Natural killer cell (primary cell): ENCODE data around the gene NR0B2. TPM values are rescaled to one million over a fixed set of nuclear protein-coding genes. Genes with fewer than 3 reads are reported as not detected.
"Not testable (repeated sequence)": the region's sequence is repeated elsewhere in the genome, so short reads cannot be mapped to it uniquely, and the experiment has no call there.

Experiments
- ATAC-seq, 3 donors: fragments of 150-1000 bp in 2 of 3; fragments of 200-7000 bp in 1 of 3; cut with Tn5 transposase; 1 replicate in 1 of 3; 2 replicates in 2 of 3; pipeline ENCODE4 v1.10.0; 2021; ENCODE audit warnings: mild to moderate bottlenecking in 2 of 3, moderate library complexity in 2 of 3
- DNase-seq, 2 donors: peaks; one replicate each; pipeline versions ENCODE4 v3.0.0 to v3.0.0-alpha.2; 2013 to 2021; ENCODE audit warnings: mixed read lengths in 1 of 2
- H3K27ac ChIP-seq: one replicate; pipeline ENCODE4 v1.5.1; 2013; ENCODE audit warnings: mild to moderate bottlenecking, low read length
- H3K27me3 ChIP-seq: one replicate; pipeline ENCODE4 v1.6.1; 2013; ENCODE audit warnings: low read length; ENCODE audit not compliant: control insufficient read depth, insufficient read depth
- H3K36me3 ChIP-seq: one replicate; pipeline ENCODE4 v1.6.1; 2013; ENCODE audit warnings: low read length; ENCODE audit not compliant: control insufficient read depth, insufficient read depth
- H3K4me1 ChIP-seq: one replicate; pipeline ENCODE4 v1.6.1; 2013; ENCODE audit warnings: low read length; ENCODE audit not compliant: control insufficient read depth, insufficient read depth
- H3K4me3 ChIP-seq: one replicate; pipeline ENCODE4 v1.5.1; 2013; ENCODE audit warnings: low read length
- H3K9me3 ChIP-seq: one replicate; pipeline ENCODE4 v1.6.1; 2013; ENCODE audit warnings: low read length; ENCODE audit not compliant: control insufficient read depth, insufficient read depth
- H3K27ac Mint-ChIP-seq, 2 donors: one replicate each; pipeline ENCODE4 v1.8.0; 2022; ENCODE audit warnings: mild to moderate bottlenecking in 2 of 2, mixed read lengths in 2 of 2, moderate library complexity in 1 of 2
- H3K27me3 Mint-ChIP-seq, 2 donors: one replicate each; pipeline ENCODE4 v1.8.0; 2022; ENCODE audit warnings: low read depth in 2 of 2, mixed read lengths in 2 of 2
- H3K36me3 Mint-ChIP-seq: one replicate; pipeline ENCODE4 v1.8.0; 2022; ENCODE audit warnings: mixed read lengths
- H3K4me1 Mint-ChIP-seq, 2 donors: one replicate each; pipeline ENCODE4 v1.8.0; 2022; ENCODE audit warnings: mixed read lengths in 2 of 2
- H3K4me3 Mint-ChIP-seq: one replicate; pipeline ENCODE4 v1.8.0; 2022; ENCODE audit warnings: mild to moderate bottlenecking, moderate library complexity, mixed read lengths
- H3K9me3 Mint-ChIP-seq, 2 donors: one replicate each; pipeline ENCODE4 v1.8.0; 2022; ENCODE audit warnings: mixed read lengths in 2 of 2
- CTCF ChIP-seq: fragments of 200-600 bp; IDR thresholded peaks from one replicate; pipeline ENCODE4 v1.8.0; 2022; ENCODE audit warnings: antibody characterized with exemption
- WGBS: methylation state at CpG from one replicate; pipeline ENCODE4 v1.1.7; 2013; ENCODE audit warnings: missing lambda C conversion rate; ENCODE audit not compliant: insufficient coverage; 5-methylcytosine and 5-hydroxymethylcytosine counted together
- intact Hi-C: fragments of 100-400 bp; cut with micrococcal nuclease; formaldehyde crosslinking; loops from one replicate; pipeline ENCODE4 v1.14.2; 2022
- total RNA-seq, 4 donors: library from RNA; stranded (reverse); fragments of 120-200 nt in 1 of 4; gene quantifications; one replicate each; pipeline versions ENCODE4 v1.2.3 to v1.2.4, GENCODE V29; 2013 to 2022

NR0B2 gene
- total RNA-seq, 3 donors from 2014 or later (not counting 1 experiment from before 2014, with no cell fraction given): not detected

DNA sequence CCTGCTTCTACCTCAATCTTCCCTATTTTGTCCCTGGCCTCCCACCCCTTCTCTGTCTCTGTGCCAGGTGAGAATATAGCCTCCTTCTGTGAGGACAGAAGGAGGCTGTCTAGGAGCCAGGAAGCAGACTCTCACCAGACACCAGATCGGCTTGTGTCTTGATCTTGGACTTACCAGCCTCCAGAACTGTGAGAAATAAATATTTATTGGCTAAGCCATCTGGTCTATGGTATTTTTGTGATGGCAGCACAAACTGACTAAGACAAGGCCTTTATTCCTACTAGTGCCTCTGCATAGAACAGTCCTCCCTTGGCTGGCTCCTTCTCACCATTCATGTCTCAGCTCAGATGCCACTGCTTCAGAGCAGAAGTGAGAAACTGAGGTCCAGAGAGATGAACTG is 25.5 kb downstream of the NR0B2 start:
- H3K36me3 Mint-ChIP-seq: peaks cover 9% of the 10 kb centered on the region
- Histone ChIP-seq H3K27me3 (no peaks in the 10 kb centered on the region), H3K36me3 (peaks cover 55% of the 10 kb centered on the region), H3K4me1 (peaks cover 18% of the 10 kb centered on the region), H3K9me3 (no peaks in the 10 kb centered on the region), H3K27ac (no peak overlapping the region), H3K4me3 (no peak overlapping the region)
- H3K27ac Mint-ChIP-seq: peak overlapping the region; percentile 94 to 96
- no peak for TF ChIP-seq CTCF
- no peak for ATAC-seq
- no peaks in the 10 kb centered on the region for H3K27me3 Mint-ChIP-seq
- no peak for DNase-seq
- H3K9me3 Mint-ChIP-seq: no peaks in the 10 kb centered on the region
- peak overlapping the region; percentile 94 for H3K4me3 Mint-ChIP-seq
- 100% methylated on average over 1 of the region's 1 CpG for WGBS
- intact Hi-C loops: no loop called here
- peaks cover 18 to 28% of the 10 kb centered on the region in 2 donors for H3K4me1 Mint-ChIP-seq

- H3K4me1 Mint-ChIP-seq: peaks cover 18 to 32% of the 10 kb centered on the region in 2 donors
- 100% methylated on average over 1 of the region's 1 CpG for WGBS
- Histone ChIP-seq H3K4me1 (peaks cover 18% of the 10 kb centered on the region), H3K27ac (no peak overlapping the region), H3K36me3 (peaks cover 54% of the 10 kb centered on the region), H3K27me3 (no peaks in the 10 kb centered on the region), H3K9me3 (no peaks in the 10 kb centered on the region), H3K4me3 (no peak overlapping the region)
- intact Hi-C loops: no loop called here
- H3K27me3 Mint-ChIP-seq: no peaks in the 10 kb centered on the region
- no peak for TF ChIP-seq CTCF
- DNase-seq (peak in 1 of 2 donors; percentile 52), ATAC-seq (no peak)
- H3K27ac Mint-ChIP-seq: no peak overlapping the region
- peaks cover 11% of the 10 kb centered on the region for H3K36me3 Mint-ChIP-seq
- H3K9me3 Mint-ChIP-seq: no peaks in the 10 kb centered on the region
- no peak overlapping the region for H3K4me3 Mint-ChIP-seq
Measured at GRCh38 chr1:26887125-26887524, 26.6 kb downstream of the NR0B2 start.

DNA sequence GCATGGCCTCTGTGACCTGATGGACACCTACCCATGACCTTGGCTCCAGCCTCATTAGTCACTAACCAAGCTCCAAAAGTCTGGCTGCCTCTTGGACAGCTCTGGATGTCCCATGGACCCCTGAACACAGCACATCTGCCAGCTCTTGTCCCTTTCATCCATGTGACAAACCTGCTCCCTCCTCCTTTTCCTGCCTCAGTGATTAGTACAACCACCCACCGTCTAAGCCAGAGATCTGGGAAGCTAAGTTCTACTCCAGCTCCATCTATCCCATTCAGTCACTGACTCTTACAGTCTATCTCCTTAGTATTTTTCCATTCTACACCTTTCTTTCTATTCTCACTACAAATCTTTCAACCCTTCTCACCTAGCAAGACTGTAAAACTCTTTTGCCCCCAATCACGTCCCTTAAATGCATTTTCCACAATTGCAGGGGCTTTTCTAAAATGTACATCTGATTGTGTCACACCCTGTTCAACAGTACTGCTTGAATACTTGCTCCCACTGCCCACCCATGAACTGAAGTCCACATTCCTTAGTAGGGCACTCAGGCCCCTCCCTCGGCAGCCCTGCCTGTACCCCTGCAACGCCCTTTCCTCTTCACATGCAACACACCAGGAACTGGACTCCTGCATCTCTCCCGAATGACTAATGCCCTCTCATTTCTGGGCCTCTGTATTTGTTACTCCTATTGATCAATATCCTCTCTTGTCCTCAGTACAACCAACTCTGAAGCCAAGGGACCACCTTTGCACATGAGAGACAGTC is 30.9 kb downstream of the NR0B2 start:
- no peak overlapping the region for H3K27ac Mint-ChIP-seq
- H3K27me3 ChIP-seq: no peaks in the 10 kb centered on the region
- no peak overlapping the region for H3K4me3 Mint-ChIP-seq
- no peak overlapping the region for H3K27ac ChIP-seq
- no peaks in the 10 kb centered on the region for H3K9me3 ChIP-seq
- no peak for DNase-seq
- ATAC-seq: no peak
- no peak for TF ChIP-seq CTCF
- intact Hi-C loops: no loop called here
- H3K9me3 Mint-ChIP-seq: no peaks in the 10 kb centered on the region
- WGBS: 98% methylated on average over 5 of the region's 5 CpGs
- peaks cover 74% of the 10 kb centered on the region for H3K36me3 ChIP-seq
- H3K27me3 Mint-ChIP-seq: no peaks in the 10 kb centered on the region
- H3K4me1 ChIP-seq: no peaks in the 10 kb centered on the region
- no peak overlapping the region for H3K4me3 ChIP-seq
- peaks cover 11% of the 10 kb centered on the region for H3K36me3 Mint-ChIP-seq
- H3K4me1 Mint-ChIP-seq: peaks cover 0 to 6% of the 10 kb centered on the region in 2 donors

DNA sequence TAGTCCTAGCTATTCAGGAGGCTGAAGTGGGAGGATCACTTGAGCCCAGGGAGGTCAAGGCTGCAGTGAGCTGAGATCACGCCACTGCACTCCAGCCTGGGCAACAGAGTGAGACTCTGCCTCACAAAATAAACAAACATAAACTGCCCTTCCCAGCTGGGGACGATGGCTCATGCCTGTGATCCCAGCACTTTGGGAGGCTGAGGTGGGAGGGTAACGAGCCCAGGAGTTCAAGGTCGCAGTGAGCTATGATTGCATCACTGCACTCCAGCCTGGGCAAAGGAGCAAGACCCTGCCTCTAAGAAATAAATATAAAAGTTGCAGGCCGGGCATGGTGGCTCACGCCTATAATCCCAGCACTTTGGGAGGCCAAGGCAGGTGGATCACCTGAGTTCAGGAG is 32.2 kb downstream of the NR0B2 start:
- WGBS: 97% methylated on average over 6 of the region's 6 CpGs
- intact Hi-C loops, ATAC-seq: not testable (repeated sequence)

More for the DNA sequence above, 32.2 kb downstream of the NR0B2 start:
- peaks cover 11% of the 10 kb centered on the region for H3K36me3 Mint-ChIP-seq
- peaks cover 70% of the 10 kb centered on the region for H3K36me3 ChIP-seq
- not testable (repeated sequence) for H3K27me3 Mint-ChIP-seq, H3K4me1 Mint-ChIP-seq, H3K4me3 ChIP-seq, H3K9me3 ChIP-seq, H3K27me3 ChIP-seq, H3K4me3 Mint-ChIP-seq, DNase-seq, H3K4me1 ChIP-seq, H3K9me3 Mint-ChIP-seq, H3K27ac ChIP-seq, H3K27ac Mint-ChIP-seq
